ENCODE data around the gene LRRC8A.
A peak's percentile ranks its signal among the peaks of the same experiment; 100 is the strongest.

LRRC8A gene

DNA sequence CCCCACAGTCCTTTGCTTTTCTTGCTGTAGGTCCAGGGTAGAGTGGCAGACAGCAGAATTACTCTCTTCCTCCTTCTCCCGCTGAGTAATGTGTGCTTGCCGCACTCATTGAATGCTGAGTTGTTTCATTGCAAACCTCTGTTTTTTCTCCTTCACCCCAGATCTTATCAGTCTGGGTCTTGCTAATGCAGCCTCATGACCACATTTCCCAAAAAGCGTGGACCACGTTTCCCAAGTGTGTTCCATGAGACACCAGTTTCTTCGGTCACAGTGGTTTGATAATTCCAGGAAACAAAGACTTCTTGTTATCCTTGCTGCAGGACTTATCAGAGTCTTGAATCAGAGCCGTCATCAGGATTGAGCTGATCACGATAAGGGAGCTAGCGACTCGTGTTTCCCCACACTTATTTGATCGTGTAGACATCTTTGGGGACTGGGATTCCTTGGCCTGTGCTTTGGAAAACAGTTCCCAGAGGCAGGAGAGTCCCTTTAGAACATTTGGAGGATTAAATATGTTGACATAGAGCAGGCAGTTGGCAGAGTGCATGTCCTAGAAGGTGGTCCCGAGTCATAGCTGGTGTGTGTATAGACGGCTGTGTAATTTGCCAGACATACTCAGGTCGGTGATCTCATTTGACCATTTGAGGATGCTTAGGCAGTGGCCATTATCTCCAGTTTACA, 4.4 kb downstream of the LRRC8A start:
- H3K4me3 ChIP-seq (ENCODE audit: low read depth in 1 of 5, low read length in 5 of 5): no peak overlapping the region
- peaks cover 23 to 75% (median 56%) of the 10 kb centered on the region in 5 donors for H3K4me1 ChIP-seq (ENCODE audit: control insufficient read depth in 5 of 5, insufficient read depth in 5 of 5, low read length in 5 of 5)
- H3K27me3 ChIP-seq (ENCODE audit: control insufficient read depth in 5 of 5, insufficient read depth in 4 of 5, low read length in 5 of 5): no peaks in the 10 kb centered on the region
- H3K9me3 ChIP-seq (ENCODE audit: control insufficient read depth in 5 of 5, low read length in 5 of 5): no peaks in the 10 kb centered on the region
- H3K9ac ChIP-seq (ENCODE audit: low read length in 5 of 5): peak overlapping the region in 1 of 5 donors; percentile 16
- peaks cover 0 to 35% (median 26%) of the 10 kb centered on the region in 5 donors for H3K36me3 ChIP-seq (ENCODE audit: control insufficient read depth in 5 of 5, insufficient read depth in 5 of 5, low read length in 5 of 5)
- H3K27ac ChIP-seq (ENCODE audit: low read depth, low read length): peak overlapping the region; percentile 17

DNA sequence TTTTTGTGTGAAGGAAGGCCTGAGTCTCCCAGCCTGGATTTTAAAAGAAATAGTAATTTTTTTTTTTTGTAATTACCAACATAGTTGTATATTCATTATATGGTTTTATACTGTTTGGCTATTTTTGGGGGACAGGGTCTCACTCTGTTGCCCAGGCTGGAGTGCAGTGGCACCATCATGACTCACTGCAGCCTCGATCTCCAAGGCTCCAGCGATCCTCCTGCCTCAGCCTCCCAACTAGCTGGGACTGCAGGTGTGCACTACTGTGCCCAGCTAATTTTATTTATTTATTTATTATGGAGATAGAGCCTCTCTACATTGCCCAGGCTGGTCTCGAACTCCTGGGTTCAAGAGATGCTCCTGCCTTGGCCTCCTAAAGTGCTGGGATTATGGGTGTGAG, 5.1 kb downstream of the LRRC8A start:
- H3K9me3 ChIP-seq (ENCODE audit: control insufficient read depth in 5 of 5, low read length in 5 of 5): no peaks in the 10 kb centered on the region
- no peaks in the 10 kb centered on the region for H3K27me3 ChIP-seq (ENCODE audit: control insufficient read depth in 5 of 5, insufficient read depth in 4 of 5, low read length in 5 of 5)
- no peak overlapping the region for H3K9ac ChIP-seq (ENCODE audit: low read length in 5 of 5)
- H3K36me3 ChIP-seq (ENCODE audit: control insufficient read depth in 5 of 5, insufficient read depth in 5 of 5, low read length in 5 of 5): peaks cover 0 to 38% (median 28%) of the 10 kb centered on the region in 5 donors
- no peak overlapping the region for H3K27ac ChIP-seq (ENCODE audit: low read depth, low read length)
- H3K4me3 ChIP-seq (ENCODE audit: low read depth in 1 of 5, low read length in 5 of 5): no peak overlapping the region
- H3K4me1 ChIP-seq (ENCODE audit: control insufficient read depth in 5 of 5, insufficient read depth in 5 of 5, low read length in 5 of 5): peaks cover 24 to 80% (median 60%) of the 10 kb centered on the region in 5 donors

DNA sequence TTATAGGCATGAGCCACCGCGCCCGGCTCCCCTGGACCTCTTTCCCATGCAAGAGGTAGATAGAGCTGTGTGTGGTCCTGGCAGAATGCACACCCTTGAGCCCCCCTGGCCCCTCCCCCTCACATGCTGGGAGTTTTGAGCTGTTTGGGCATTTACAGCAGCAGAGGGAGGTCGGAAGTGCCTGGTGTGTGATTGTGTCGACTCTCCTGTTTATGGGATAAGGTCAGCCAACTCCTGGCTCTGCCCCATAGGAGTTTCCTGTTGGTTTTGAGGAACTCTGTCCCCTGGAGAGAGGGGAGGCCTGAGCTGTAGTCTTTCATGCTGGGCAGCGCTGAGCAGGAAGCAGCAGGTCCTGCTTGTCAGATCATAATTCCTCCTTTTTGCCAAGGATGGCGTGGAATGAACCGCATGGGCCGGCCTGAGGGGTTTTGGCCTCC, 6.0 kb downstream of the LRRC8A start:
- peaks cover 0 to 39% (median 29%) of the 10 kb centered on the region in 5 donors for H3K36me3 ChIP-seq (ENCODE audit: control insufficient read depth in 5 of 5, insufficient read depth in 5 of 5, low read length in 5 of 5)
- peak overlapping the region in 2 of 5 donors; percentile 4 to 57 for H3K9ac ChIP-seq (ENCODE audit: low read length in 5 of 5)
- no peaks in the 10 kb centered on the region for H3K9me3 ChIP-seq (ENCODE audit: control insufficient read depth in 5 of 5, low read length in 5 of 5)
- peak overlapping the region; percentile 57 for H3K27ac ChIP-seq (ENCODE audit: low read depth, low read length)
- H3K27me3 ChIP-seq (ENCODE audit: control insufficient read depth in 5 of 5, insufficient read depth in 4 of 5, low read length in 5 of 5): no peaks in the 10 kb centered on the region
- peaks cover 29 to 84% (median 62%) of the 10 kb centered on the region in 5 donors for H3K4me1 ChIP-seq (ENCODE audit: control insufficient read depth in 5 of 5, insufficient read depth in 5 of 5, low read length in 5 of 5)
- H3K4me3 ChIP-seq (ENCODE audit: low read depth in 1 of 5, low read length in 5 of 5): peak overlapping the region in 2 of 5 donors; percentile 21 to 35

GRCh38 chr9:128891321-128892220, 9.6 kb downstream of the LRRC8A start:
- Histone ChIP-seq H3K4me3 (ENCODE audit: low read depth in 1 of 5, low read length in 5 of 5) (peak overlapping the region in 3 of 5 donors; percentile 36 to 53 (median 46)), H3K9ac (ENCODE audit: low read length in 5 of 5) (peak overlapping the region in 1 of 5 donors; percentile 52), H3K36me3 (ENCODE audit: control insufficient read depth in 5 of 5, insufficient read depth in 5 of 5, low read length in 5 of 5) (peaks cover 0 to 43% (median 26%) of the 10 kb centered on the region in 5 donors), H3K4me1 (ENCODE audit: control insufficient read depth in 5 of 5, insufficient read depth in 5 of 5, low read length in 5 of 5) (peaks cover 14 to 55% (median 40%) of the 10 kb centered on the region in 5 donors), H3K9me3 (ENCODE audit: control insufficient read depth in 5 of 5, low read length in 5 of 5) (no peaks in the 10 kb centered on the region), H3K27ac (ENCODE audit: low read depth, low read length) (peak overlapping the region; percentile 84), H3K27me3 (ENCODE audit: control insufficient read depth in 5 of 5, insufficient read depth in 4 of 5, low read length in 5 of 5) (no peaks in the 10 kb centered on the region)

- Histone ChIP-seq H3K9ac (ENCODE audit: low read length in 5 of 5) (peak overlapping the region; percentile 48 to 64 (median 56)), H3K27ac (ENCODE audit: low read depth, low read length) (peak overlapping the region; percentile 84), H3K4me1 (ENCODE audit: control insufficient read depth in 5 of 5, insufficient read depth in 5 of 5, low read length in 5 of 5) (peaks cover 14 to 49% (median 38%) of the 10 kb centered on the region in 5 donors), H3K36me3 (ENCODE audit: control insufficient read depth in 5 of 5, insufficient read depth in 5 of 5, low read length in 5 of 5) (peaks cover 0 to 43% (median 24%) of the 10 kb centered on the region in 5 donors), H3K27me3 (ENCODE audit: control insufficient read depth in 5 of 5, insufficient read depth in 4 of 5, low read length in 5 of 5) (no peaks in the 10 kb centered on the region), H3K9me3 (ENCODE audit: control insufficient read depth in 5 of 5, low read length in 5 of 5) (no peaks in the 10 kb centered on the region), H3K4me3 (ENCODE audit: low read depth in 1 of 5, low read length in 5 of 5) (peak overlapping the region in 4 of 5 donors; percentile 32 to 53 (median 41))
Measured at GRCh38 chr9:128892221-128892921, 10.4 kb downstream of the LRRC8A start.

DNA sequence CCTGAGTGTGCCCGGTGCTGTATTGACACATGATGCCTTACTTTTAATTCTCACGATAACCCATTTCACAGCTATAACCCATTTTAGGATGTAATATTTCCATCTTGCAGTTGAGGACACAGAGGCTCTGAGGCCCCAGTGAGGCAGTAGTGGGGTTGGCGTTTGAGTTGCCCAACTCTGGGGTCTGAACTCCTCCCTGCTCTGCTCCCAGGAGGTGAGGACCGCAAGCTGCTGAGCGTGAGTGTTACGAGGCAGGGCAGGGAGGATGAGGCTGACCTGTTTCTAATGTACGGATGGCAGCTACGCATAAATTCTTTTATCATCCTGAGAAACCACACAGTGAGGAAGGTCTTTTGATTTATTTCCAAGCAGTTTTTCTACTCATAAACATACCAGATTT, 11.4 kb downstream of the LRRC8A start:
- Histone ChIP-seq H3K9me3 (ENCODE audit: control insufficient read depth in 5 of 5, low read length in 5 of 5) (no peaks in the 10 kb centered on the region), H3K4me3 (ENCODE audit: low read depth in 1 of 5, low read length in 5 of 5) (peak overlapping the region in 1 of 5 donors; percentile 36), H3K9ac (ENCODE audit: low read length in 5 of 5) (peak overlapping the region in 4 of 5 donors; percentile 11 to 56 (median 52)), H3K4me1 (ENCODE audit: control insufficient read depth in 5 of 5, insufficient read depth in 5 of 5, low read length in 5 of 5) (peaks cover 12 to 46% (median 34%) of the 10 kb centered on the region in 5 donors), H3K27me3 (ENCODE audit: control insufficient read depth in 5 of 5, insufficient read depth in 4 of 5, low read length in 5 of 5) (no peaks in the 10 kb centered on the region), H3K36me3 (ENCODE audit: control insufficient read depth in 5 of 5, insufficient read depth in 5 of 5, low read length in 5 of 5) (peaks cover 0 to 47% (median 25%) of the 10 kb centered on the region in 5 donors), H3K27ac (ENCODE audit: low read depth, low read length) (peak overlapping the region; percentile 84)

DNA sequence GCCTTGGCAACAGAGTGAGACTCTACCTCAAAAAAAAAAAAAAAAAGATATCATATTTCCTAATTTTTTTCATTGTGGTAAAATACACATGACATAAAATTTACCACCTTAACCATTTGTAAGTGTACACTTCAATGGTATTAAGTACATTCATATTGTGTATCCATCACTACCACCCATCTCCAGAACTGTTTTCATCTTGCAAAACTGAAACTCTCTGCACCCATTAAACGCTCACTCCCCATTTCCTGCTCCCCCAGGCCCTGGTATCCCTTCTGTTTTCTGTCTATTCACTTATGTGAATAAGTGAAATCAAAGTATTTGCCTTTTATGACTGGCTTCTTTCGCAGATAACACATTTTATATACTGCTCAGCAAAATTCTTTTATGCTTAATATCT, 12.8 kb downstream of the LRRC8A start:
- Histone ChIP-seq H3K27me3 (ENCODE audit: control insufficient read depth in 5 of 5, insufficient read depth in 4 of 5, low read length in 5 of 5) (no peaks in the 10 kb centered on the region), H3K9ac (ENCODE audit: low read length in 5 of 5) (no peak overlapping the region), H3K4me3 (ENCODE audit: low read depth in 1 of 5, low read length in 5 of 5) (no peak overlapping the region), H3K36me3 (ENCODE audit: control insufficient read depth in 5 of 5, insufficient read depth in 5 of 5, low read length in 5 of 5) (peaks cover 0 to 49% (median 34%) of the 10 kb centered on the region in 5 donors), H3K4me1 (ENCODE audit: control insufficient read depth in 5 of 5, insufficient read depth in 5 of 5, low read length in 5 of 5) (peaks cover 6 to 51% (median 38%) of the 10 kb centered on the region in 5 donors), H3K9me3 (ENCODE audit: control insufficient read depth in 5 of 5, low read length in 5 of 5) (no peaks in the 10 kb centered on the region), H3K27ac (ENCODE audit: low read depth, low read length) (no peak overlapping the region)

GRCh38 chr9:128895556-128895955, 13.6 kb downstream of the LRRC8A start:
- H3K36me3 ChIP-seq (ENCODE audit: control insufficient read depth in 5 of 5, insufficient read depth in 5 of 5, low read length in 5 of 5): peaks cover 0 to 49% (median 29%) of the 10 kb centered on the region in 5 donors
- H3K4me1 ChIP-seq (ENCODE audit: control insufficient read depth in 5 of 5, insufficient read depth in 5 of 5, low read length in 5 of 5): peaks cover 6 to 51% (median 35%) of the 10 kb centered on the region in 5 donors
- no peaks in the 10 kb centered on the region for H3K27me3 ChIP-seq (ENCODE audit: control insufficient read depth in 5 of 5, insufficient read depth in 4 of 5, low read length in 5 of 5)
- no peak overlapping the region for H3K27ac ChIP-seq (ENCODE audit: low read depth, low read length)
- H3K9ac ChIP-seq (ENCODE audit: low read length in 5 of 5): no peak overlapping the region
- no peak overlapping the region for H3K4me3 ChIP-seq (ENCODE audit: low read depth in 1 of 5, low read length in 5 of 5)
- H3K9me3 ChIP-seq (ENCODE audit: control insufficient read depth in 5 of 5, low read length in 5 of 5): no peaks in the 10 kb centered on the region

DNA sequence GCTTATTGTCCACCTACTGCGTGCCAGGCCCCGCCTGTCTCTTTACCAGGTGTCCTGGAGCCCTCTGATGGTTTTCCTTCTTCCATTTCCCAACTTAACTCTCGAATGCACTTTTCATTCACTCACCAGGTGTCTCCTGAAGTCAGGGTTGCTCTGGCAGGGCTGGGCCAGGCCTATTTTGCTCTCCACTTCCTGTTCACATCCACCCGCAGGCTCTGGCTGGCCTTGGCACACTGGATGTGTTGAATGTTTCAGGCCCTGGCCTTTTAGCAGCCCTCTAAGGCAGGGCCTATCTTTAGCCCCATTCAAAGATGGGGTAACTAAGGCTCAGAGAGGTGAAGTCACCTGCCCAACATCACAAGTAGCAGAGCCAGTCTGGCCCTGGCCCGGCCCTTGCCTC, 16.4 kb downstream of the LRRC8A start:
- Histone ChIP-seq H3K4me1 (ENCODE audit: control insufficient read depth in 5 of 5, insufficient read depth in 5 of 5, low read length in 5 of 5) (peaks cover 0 to 44% (median 11%) of the 10 kb centered on the region in 5 donors), H3K27me3 (ENCODE audit: control insufficient read depth in 5 of 5, insufficient read depth in 4 of 5, low read length in 5 of 5) (no peaks in the 10 kb centered on the region), H3K36me3 (ENCODE audit: control insufficient read depth in 5 of 5, insufficient read depth in 5 of 5, low read length in 5 of 5) (peaks cover 0 to 49% (median 20%) of the 10 kb centered on the region in 5 donors), H3K9ac (ENCODE audit: low read length in 5 of 5) (no peak overlapping the region), H3K4me3 (ENCODE audit: low read depth in 1 of 5, low read length in 5 of 5) (no peak overlapping the region), H3K9me3 (ENCODE audit: control insufficient read depth in 5 of 5, low read length in 5 of 5) (no peaks in the 10 kb centered on the region), H3K27ac (ENCODE audit: low read depth, low read length) (no peak overlapping the region)
